ENCODE results near the gene LGR6. TPM values are rescaled to one million over a fixed set of nuclear protein-coding genes. Genes with fewer than 3 reads are reported as not detected.

LGR6 gene
- total and polyA plus RNA-seq, 12 donors, result 0.06 to 1.0 (median 0.18) TPM; not detected in 3

- intact Hi-C loops (cut with DNase I), result no loop called here
- no peaks in the 10 kb centered on the region for H3K36me3 ChIP-seq (replicated peaks in 1 of 2)
- no peaks in the 10 kb centered on the region for H3K4me1 ChIP-seq (replicated peaks in 1 of 2)
- no peak overlapping the region for H3K4me3 ChIP-seq
- H3K27me3 ChIP-seq, result no peaks in the 10 kb centered on the region
- no peak overlapping the region for H3K27ac ChIP-seq
- peak in 1 of 7 donors; percentile 3 for DNase-seq
- TF ChIP-seq CTCF (IDR thresholded peaks at IDR 0.05), result no peak
- no peaks in the 10 kb centered on the region for H3K9me3 ChIP-seq (replicated peaks in 1 of 3)
These were observed 126.4 kb downstream of the LGR6 start for GRCh38 chr1:202320081-202320405.

GRCh38 chr1:202323731-202324130 is 130.1 kb downstream of the LGR6 start:
- H3K4me1 ChIP-seq (replicated peaks in 1 of 2), result no peaks in the 10 kb centered on the region
- 85 to 88% (median 86%) methylated on average over 4 of the region's 4 CpGs for WGBS, 4 donors
- H3K9me3 ChIP-seq (replicated peaks in 1 of 3), result no peaks in the 10 kb centered on the region
- intact Hi-C loops (cut with DNase I), result no loop called here
- no peaks in the 10 kb centered on the region for H3K36me3 ChIP-seq (replicated peaks in 1 of 2)
- H3K27ac ChIP-seq, result no peak overlapping the region
- peak in 1 of 7 donors; percentile 18 for DNase-seq
- H3K4me3 ChIP-seq, result no peak overlapping the region
- no peaks in the 10 kb centered on the region for H3K27me3 ChIP-seq
- TF ChIP-seq POLR2A (IDR thresholded peaks at IDR 0.05), result no peak
- no peak for TF ChIP-seq CTCF (IDR thresholded peaks at IDR 0.05)

- Histone ChIP-seq H3K27me3 (no peaks in the 10 kb centered on the region), H3K4me3 (no peak overlapping the region), H3K36me3 (replicated peaks in 1 of 2) (no peaks in the 10 kb centered on the region), H3K27ac (no peak overlapping the region), H3K9me3 (replicated peaks in 1 of 3) (no peaks in the 10 kb centered on the region), H3K4me1 (replicated peaks in 1 of 2) (no peaks in the 10 kb centered on the region)
- no peak for TF ChIP-seq POLR2A (IDR thresholded peaks at IDR 0.05)
- TF ChIP-seq CTCF (IDR thresholded peaks at IDR 0.05), result no peak
- intact Hi-C loops (cut with DNase I), result no loop called here
- 74 to 94% (median 92%) methylated on average over 2 of the region's 2 CpGs for WGBS, 4 donors
- DNase-seq, result no peak
These were observed 131.0 kb downstream of the LGR6 start for GRCh38 chr1:202324646-202325045.

GRCh38 chr1:202329891-202330290 is 136.3 kb downstream of the LGR6 start:
- intact Hi-C loops (cut with DNase I), result loop anchor here in 1 of 2 donors (10.0 kb wide), 1 partner anchor 385 kb away; the partner anchor contains the start of gene SYT2
- DNase-seq, result peak in 1 of 7 donors; percentile 24
- H3K4me3 ChIP-seq, result no peak overlapping the region
- no peak for TF ChIP-seq POLR2A (IDR thresholded peaks at IDR 0.05)
- TF ChIP-seq CTCF (IDR thresholded peaks at IDR 0.05), result no peak
- no peaks in the 10 kb centered on the region for H3K9me3 ChIP-seq (replicated peaks in 1 of 3)
- H3K27me3 ChIP-seq, result no peaks in the 10 kb centered on the region
- no peak overlapping the region for H3K27ac ChIP-seq
- H3K4me1 ChIP-seq (replicated peaks in 1 of 2), result no peaks in the 10 kb centered on the region
- peaks cover 0 to 1% of the 10 kb centered on the region in 2 donors for H3K36me3 ChIP-seq (replicated peaks in 1 of 2)
